ENCODE measurements around the gene CTNNA2.
A peak's percentile ranks its signal among the peaks of the same experiment; 100 is the strongest.

CTNNA2 gene

DNA sequence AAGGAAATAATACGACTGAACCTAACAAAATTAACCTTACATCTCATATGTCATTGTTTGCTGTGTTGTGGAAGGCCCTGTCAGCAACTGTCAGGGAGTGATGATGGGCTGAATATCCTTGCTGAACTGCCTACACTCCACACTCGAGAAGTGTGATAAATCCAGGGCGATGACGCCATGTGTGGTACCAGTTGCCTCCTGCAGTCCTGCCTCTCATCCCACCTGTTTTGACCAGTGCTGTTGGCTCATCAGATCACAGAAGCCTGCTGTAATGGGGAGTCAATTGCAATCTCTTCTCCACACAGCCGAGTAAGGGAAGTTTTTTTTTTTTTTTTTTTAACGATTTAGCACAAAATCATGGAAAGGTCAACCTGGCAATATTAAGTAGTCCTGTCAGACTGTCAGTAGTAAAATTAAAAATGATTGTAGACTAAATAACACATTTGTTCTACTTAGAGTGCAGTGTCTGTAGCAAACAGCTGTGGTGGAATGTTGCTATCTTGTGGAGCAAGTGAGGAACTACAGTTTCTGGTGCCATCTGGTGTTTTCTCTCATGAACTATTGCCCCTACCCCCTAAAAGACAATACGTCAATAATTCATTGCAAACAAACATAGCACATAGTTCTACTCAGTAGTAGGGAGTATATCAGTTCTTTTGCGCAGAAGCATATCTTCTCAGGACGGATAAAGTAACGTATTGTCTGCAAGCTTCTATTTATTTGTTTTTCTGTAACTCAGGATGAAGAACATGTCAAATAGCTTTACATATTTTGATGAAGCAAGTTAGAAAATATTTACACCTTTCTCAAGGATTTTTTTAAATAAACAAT lies 347.6 kb downstream of the CTNNA2 start:
- DNase-seq = no peak

- no peak for DNase-seq
Measured at GRCh38 chr2:79861059-79861374, 348.2 kb downstream of the CTNNA2 start.

- no peak for DNase-seq
Measured at GRCh38 chr2:79862756-79863155, 349.9 kb downstream of the CTNNA2 start.

DNA sequence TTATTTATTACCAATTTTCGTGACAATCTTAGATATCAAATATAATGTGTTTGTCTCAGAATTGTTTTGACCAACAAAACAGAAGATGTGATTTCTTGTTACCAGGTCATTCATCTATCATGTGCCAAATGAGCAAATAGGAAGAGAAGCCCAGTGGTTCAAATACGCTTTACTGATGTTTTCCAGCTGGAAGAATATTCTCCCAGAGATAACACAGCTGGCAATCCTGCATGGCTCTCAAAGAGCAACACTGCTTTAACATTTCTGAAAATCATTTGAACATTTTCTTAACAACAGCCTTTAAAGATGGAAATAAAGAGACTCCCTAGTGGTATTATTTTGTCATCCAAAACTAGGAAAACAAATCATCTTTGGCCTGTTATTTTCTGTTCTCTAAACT lies 359.8 kb downstream of the CTNNA2 start:
- no peak for DNase-seq

GRCh38 chr2:79874015-79874414 lies 361.2 kb downstream of the CTNNA2 start:
- no peak for DNase-seq

DNA sequence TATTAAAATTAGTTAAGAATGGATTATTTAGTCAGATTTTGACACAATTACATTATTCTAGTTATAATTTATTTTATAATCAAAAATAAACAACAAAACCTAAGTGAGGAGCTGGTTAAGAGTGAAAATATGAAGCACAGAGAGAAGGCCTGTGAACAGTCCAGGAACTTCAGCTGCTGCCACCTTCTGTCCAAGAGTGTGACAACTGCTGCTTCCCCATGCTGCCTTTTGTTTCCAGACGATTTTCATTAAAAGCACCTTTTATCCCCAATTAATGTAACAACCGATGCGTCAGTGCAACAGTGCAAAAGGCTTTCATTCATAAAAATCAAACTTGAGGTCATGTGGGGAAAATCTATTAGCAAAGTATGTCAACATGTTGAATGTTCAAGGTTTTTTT lies 363.6 kb downstream of the CTNNA2 start:
- DNase-seq = no peak

DNA sequence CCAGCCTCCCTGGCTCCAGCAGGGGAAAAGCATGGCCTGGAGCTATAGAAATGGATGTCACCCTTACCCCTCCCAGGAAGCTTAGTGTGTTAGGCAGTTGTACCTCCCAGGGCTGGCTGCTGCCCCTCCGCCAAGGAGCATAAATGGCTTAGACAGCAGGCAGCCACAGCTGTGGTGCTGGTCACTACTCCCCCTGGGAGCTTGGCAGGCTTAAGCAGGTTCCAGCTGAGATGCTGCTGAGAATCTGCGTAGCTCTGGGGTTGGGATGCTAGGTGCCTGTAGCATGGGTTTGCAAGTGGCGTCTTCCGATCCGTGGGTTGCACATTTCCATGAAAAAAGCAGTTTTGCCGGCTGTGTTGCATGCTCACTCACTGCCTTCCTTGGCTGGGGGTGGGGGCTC lies 369.7 kb downstream of the CTNNA2 start:
- DNase-seq = no peak

DNA sequence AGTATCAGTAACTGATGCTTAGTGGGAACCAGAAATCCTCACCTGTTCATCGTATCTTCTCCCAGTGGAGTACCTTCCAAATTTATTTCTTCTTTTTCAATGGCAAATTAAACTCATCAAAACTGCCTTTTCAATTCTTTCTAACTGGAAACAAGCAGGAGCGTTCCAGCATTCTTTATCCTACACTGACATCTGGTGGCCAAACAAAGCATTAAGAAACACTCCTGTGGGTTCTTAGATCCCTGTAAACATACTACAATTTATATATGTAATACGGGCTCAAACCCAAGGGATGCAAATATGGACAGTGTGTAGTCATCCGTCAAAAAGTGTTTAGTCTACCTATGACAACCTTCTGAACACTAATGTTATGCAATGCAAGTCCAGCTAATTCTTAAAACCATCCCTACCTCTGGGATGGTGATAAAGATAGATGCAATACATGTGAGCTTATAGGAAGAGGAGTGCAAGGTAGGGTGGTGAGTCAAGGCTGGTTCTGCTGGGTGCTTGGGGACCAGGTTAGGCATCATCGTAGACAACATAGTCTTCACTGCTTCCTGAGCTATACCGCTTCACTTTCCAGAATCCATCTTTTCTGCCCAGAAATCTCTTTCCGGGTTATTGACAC lies 375.0 kb downstream of the CTNNA2 start:
- DNase-seq = peak; percentile 2

DNA sequence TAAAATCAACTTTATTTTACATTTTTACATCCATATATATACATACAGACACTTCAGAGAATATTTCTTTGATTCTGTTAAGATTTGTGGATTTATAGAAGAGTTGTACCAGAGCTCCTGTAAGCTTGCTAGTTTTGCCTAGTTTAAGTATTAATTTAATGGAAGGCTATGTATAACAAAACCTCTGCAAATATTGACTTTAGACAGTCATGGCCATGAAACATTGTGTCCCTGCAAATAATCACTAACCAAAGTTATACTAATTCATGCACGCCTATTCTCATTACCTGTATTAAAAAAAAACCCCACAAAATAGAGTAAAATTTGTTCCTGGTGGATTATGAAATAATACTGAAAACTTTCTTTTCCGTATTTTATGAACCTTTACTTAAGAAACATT lies 379.3 kb downstream of the CTNNA2 start:
- DNase-seq = no peak

DNA sequence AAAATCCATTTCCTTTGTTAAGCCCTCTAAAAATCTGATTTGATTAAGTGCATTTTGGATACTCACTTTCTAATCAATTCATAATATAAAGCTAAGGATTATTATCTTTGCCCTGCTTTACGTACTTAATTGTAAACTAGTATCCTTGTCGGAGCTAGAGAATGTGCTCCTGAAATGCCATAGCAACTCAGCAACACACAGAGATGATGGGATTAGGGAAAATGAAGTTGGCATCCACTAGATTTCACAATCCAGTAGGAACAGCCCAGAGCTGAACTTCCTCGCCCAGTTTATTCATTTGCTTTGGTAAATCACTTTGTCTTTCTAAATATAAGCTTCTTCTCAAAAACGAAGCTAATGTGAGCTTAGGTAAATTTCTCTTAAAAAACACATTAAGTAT lies 386.3 kb downstream of the CTNNA2 start:
- DNase-seq = no peak

- DNase-seq = no peak
Measured at GRCh38 chr2:79901161-79901560, 388.3 kb downstream of the CTNNA2 start.

DNA sequence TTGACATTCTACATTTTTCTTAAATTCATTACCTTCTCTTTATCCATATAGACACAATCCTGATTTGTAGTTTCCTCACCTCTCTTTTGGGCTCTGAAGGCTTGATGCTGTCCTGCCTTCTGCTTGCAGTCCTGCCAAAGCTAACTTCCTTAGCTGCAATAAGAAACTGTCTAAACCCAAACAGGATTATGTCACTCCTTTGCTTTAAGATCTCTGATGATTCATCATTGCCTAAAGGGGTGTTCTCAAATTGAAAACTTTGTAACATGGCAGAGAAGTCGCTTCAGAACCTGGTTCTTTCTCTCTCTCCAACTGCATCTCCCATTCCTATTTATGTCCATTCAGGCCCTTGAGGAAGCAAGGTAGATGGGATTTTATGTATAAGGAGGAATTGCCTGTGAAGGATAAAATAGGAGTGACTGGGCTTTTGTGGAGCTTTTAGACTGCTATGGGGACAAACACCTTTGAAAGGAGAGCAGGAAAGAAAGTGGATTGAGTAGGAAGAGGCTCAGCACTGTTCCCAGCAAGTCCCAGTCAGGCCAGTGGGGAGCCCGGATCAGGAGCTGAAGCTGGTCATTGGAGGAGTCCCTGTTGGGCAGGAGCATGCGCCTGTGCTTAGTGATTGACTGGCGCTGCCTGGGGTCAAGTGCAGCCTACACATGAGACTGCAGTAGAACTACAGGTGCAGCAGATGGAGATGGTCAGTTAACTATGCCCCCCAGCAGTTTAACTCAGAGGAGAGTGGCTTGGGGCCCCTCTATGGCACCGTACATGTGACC lies 390.6 kb downstream of the CTNNA2 start:
- no peak for DNase-seq

DNA sequence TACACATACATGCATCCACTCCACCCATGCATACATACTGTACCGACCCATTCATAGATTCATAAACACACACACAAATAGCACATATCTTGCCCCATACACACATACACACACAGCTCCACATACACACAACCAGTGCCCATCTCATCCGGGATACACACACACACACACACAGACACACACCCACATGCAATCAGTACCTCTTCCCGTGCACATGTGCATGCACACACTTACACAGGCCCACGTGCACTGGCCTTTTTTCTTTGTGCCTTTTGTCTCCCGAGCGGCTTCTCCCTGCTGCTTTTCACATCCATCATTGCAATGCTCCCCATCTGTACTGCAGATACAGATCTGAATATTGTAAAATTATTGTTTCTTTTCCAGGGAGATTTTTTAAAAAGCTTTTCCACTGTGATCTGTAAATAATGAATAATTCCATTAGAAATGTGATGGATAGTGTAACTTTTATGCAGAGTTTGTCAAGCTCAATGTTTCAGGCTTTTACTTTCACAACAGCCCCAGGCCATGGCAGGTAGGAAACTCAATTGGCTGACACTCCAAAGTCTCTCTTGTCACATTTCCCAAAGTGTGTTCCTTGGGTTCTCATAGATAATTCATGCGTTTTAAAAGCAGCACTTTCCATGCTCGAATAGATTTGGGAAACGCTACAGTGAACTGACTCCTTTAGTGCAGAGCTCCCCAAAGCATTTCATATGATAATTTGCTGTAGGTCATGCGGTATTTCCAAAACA lies 393.5 kb downstream of the CTNNA2 start:
- DNase-seq = no peak

- DNase-seq = no peak
Measured at GRCh38 chr2:79909521-79909920, 396.7 kb downstream of the CTNNA2 start.

GRCh38 chr2:79910643-79911042 lies 397.8 kb downstream of the CTNNA2 start:
- DNase-seq = no peak

DNA sequence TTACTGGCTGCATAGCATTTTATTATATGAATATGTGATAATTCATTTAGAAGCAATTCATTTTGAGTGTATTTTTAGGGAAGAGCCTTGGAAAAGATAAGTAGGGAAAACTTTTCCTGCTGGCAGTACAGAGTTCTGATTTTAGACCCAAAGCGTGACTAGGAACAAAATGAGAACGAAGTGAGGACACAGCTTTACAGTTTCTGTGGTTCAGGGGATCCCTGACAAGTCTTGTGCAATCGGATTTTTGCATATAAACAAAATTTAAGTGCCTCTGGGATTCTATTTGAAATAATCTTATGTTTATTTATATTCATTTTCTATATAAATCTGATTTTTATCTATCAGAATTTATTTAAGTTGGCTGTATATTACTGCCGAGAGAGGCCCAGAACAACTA lies 402.6 kb downstream of the CTNNA2 start:
- DNase-seq = no peak

DNA sequence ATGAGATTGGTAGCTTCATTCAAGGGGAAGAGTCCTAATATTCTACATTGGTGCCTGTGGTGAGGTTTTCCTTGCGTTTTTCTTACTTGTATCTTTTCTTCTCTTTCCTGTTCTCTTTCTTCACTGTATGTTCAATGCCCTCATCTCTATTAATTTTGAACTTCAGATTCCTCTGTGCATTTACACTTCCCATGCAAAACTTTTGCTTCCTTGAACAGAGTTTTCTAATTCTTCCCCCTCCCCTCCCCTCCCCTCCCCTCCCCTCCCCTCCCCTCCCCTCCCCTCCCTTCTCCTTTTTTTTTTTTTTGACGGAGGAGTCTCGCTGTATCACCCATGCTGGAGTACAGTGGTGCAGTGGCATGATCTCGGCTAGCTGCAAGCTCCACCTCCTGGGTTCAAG lies 403.4 kb downstream of the CTNNA2 start:
- DNase-seq = no peak

DNA sequence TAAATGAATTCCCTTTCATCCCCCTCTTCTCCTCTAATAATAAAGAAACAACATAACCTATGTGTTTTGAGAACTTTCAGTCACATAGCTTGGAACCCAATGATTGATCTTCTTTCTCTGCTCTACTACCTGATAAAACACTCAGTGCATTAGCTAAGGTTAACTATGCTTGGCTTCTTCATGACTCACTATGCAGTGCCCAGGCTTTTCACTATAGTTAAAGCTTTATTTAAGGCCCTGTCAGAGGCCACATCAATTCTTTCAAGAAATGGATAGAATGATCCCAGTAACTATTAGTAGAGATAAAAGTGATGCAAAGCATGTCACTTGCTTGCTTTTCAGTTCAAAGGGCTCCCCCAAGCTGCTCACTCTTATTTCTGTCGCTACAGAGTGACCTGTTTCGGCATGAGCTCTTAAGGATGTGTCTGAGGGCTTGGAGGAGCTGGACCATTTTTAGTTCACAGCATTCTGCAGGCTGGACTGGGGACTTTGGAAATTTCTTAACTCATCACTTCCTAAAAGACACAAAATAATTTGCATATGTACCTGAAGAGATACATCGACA lies 407.7 kb downstream of the CTNNA2 start:
- DNase-seq = no peak

DNA sequence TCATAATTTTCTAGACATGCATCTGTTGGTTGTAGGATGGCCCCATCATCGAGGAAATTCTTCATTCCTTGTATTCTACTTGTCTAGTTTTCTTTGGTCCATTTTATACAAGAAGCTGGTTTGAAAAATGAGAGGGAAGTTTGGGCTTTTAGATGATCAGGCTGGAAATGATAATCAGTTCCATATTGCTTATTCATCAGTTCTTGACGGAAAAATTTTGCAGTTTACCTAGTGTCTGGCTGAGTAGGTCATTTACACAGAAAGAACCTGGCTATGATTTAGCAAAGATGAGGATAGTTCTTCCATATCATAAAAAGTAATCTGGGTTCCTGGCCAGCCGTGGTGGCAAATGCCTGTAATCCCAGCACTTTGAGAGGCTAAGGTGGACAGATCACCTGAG lies 416.8 kb downstream of the CTNNA2 start:
- no peak for DNase-seq

GRCh38 chr2:79935046-79935732 lies 422.3 kb downstream of the CTNNA2 start:
- no peak for DNase-seq

- peak; percentile 21 for DNase-seq
Measured at GRCh38 chr2:79935771-79936657, 423.2 kb downstream of the CTNNA2 start.
